NCI-H446 treated with DMSO at 0.1 percent for 48 hours (cell line): ENCODE data around the gene SEPTIN1.

Experiments
- DNase-seq: peaks from one replicate; lab custom pipeline; 2025; lab: John Stamatoyannopoulos, UW

Gene SEPTIN1

GRCh38 chr16:30382111-30382881 is at the start of gene SEPTIN1:
TSS of gene SEPTIN1 (minus strand) at chr16:30382561. CDS start at chr16:30382542, 19 bp downstream.
- no peak for DNase-seq

- no peak for DNase-seq
Measured at GRCh38 chr16:30430428-30430970, 48.1 kb upstream of the SEPTIN1 start.

DNA sequence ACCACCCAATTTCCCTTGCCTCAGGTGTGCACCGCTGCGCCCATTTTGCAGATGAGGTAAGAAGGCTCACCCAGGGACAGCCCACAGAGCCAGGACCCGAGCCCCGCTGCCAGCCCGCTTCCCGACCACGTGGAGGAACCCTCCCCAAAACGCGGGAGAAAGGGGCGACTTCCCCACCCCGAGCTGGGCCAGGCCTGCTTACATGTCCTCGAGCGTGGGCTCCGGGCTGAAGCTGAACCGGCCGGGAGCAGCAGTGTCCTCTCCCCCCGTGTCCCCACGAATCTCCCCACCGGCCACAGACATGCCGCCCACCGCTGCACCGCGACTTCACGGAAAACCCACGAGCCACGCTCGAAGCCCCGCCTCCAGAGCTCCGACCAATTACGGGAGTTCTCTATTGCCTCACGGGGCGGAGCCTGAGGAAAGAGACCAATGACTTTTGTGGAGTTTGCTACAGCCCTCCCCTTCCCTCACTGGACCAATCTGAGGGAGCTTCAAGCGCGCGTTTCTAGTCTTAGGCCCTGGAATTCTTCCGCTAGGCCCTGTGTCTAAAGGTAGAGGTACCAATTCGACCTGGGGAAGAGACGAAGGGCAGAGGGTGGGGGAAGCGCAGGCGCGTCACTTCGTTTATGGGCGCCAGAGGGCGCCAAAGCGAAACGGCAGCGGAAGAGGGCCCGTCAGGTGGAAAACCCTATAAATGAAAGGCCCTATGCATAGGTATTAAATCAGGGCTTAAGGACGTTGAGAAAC is 47.5 kb upstream of the SEPTIN1 start, which contains the start of gene DCTPP1:
Gene DCTPP1 (minus strand): TSS at position 353 of the 750 bp plus-strand sequence. CDS start 50 bp downstream, at position 303.
- peak; percentile 97 for DNase-seq

GRCh38 chr16:30429418-30429677 is 47.0 kb upstream of the SEPTIN1 start:
- DNase-seq, result no peak

- DNase-seq, result no peak
Measured at GRCh38 chr16:30428055-30428454, 45.7 kb upstream of the SEPTIN1 start.

DNA sequence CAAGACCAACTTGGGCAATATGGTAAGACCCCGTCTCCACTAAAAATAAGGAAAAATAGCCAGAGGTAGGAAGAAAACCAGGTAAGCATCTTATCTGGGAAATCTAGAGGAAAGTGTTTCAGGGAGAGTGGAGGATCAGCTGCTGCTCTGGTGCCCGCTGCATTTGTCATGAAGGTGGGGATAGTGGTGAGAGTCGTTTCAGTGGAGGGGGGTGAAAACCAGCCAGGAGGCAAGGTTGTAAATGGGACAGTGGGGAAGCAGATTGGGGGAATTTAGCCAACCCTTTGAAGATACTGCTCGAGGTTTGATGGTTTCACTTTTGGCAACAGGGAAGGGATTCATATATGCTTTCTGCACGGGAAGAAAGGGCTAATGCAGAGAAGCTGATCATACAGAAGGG is 38.6 kb upstream of the SEPTIN1 start:
- DNase-seq, result no peak

GRCh38 chr16:30418350-30419181 is 36.2 kb upstream of the SEPTIN1 start:
- DNase-seq, result no peak

- DNase-seq, result no peak
Measured at GRCh38 chr16:30417529-30418349, 35.4 kb upstream of the SEPTIN1 start.

DNA sequence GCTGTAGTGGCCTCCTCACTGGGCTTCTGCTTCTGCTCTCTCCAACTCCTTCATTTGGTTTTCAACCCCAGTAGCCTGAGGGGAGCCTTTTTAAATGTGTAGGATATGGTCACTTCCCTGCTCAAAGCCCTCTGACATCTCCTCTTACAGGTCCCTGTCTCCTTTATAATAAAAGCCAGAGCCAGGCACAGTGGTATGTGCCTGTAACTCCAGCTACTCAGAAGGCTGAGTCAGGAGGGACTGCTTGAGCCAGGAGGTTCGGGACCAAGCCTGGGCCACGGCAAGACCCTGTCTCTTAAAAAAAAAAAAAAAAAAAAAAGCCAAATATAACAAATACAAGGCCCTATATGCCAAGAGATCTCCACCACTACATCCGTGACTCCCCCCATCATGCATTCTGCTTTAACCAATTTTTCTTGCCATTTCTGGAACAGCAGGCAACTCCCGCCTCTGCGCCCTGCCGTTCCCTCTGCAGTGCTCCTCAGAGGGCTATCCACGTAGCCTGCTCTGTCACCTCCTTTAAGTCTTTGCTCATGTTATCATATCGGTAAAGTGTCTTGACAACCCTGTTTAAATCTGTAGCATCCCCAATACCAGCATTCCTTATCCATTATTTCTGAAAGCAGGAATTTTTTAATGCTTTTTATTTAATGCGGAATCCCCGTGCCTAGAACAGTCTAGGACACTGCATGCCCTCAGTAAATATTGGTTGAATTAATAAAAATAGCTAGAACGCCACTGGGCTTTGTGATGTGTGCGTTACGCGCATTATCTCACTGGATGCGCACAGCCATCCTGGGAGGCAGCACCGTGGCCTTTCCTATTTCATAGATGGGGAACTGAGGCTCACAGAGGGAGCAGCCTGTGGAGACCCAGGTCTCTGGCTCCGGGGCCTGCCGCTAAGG is 34.5 kb upstream of the SEPTIN1 start:
- DNase-seq, result no peak

- no peak for DNase-seq
Measured at GRCh38 chr16:30416047-30416603, 33.8 kb upstream of the SEPTIN1 start.

- no peak for DNase-seq
Measured at GRCh38 chr16:30414159-30414558, 31.8 kb upstream of the SEPTIN1 start.

- DNase-seq, result no peak
Measured at GRCh38 chr16:30413112-30413806, 30.9 kb upstream of the SEPTIN1 start.

DNA sequence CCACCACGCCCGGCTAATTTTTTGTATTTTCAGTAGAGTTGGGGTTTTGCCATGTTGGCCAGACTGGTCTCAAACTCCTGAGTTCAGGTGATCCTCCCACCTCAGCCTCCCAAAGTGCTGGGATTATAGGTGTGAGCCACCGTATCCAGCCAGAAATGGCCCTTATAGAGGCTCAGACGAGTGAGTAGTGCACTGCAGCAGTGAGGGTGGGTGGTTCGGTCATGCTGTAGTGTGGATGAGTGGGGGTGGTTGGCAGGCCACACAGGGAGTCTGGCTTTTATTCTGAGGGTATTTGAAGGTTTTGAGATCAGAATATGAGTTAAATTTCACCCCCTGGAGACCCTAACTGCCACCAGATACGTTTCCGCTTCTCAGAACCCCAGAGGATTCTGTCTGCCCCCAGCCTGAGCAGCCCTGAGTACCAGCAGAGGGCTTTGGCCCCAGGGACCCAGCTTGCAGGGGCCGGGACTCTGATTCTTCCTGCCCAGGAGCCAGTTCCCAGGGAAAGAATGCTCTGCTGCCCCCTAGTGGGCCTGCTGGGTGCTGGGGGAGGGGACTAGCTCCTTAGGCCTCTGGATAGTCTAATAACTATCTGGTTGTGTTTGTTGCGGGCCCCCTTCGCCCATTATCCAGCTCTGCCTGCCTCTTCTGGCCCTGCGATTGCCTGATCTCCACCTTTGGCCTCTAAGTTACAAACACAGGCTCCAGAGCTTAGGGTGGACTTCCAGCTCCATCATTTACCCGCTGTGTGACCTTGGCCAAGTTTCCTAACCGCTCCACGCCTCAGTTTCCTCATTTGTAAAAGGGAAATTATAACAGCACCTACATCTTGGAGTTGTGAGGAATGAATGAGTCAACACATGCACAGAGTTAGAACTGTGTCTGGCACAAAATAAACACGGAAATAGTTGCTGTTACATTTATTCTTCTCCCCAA is 27.0 kb upstream of the SEPTIN1 start:
- DNase-seq, result peak; percentile 51

GRCh38 chr16:30407804-30408534 is 25.6 kb upstream of the SEPTIN1 start:
- no peak for DNase-seq

DNA sequence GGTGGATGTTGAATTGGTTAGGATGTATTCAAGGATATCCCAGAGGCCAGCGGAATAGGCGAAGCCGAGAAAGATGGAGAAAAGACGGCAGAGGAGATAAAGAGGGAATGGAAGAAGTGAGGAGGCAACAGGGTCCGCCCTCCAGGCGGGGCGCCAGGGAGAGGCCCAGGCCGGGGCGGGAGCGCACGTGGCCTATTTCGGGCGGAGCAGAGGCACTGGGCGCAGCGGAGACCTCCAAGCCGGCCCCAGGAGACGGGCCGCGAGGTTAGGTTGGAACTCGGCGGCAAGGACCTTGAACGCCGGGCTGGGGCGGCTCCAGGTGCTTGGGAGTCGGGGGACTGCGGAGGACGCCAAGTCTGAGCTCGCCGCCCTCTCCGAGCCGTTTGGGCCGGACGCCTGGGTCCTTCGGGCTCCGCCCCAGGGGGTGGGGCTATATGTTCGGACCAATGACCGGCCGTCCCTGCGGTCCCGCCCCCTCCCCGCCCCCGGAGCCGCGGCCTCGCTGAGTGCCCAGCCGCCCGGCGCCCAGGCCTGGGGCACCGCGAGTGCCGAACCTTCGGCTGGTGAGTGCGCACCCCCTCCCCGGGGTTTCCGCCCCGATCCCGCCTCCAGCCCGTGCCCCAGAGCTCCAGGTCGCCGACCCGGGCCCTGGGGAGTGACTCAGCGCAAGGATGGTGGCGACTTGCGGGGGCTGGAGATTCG is 24.9 kb upstream of the SEPTIN1 start, which contains the start of gene ZNF771:
Gene ZNF771 (plus strand): TSS at position 505 of the 702 bp plus-strand sequence. CDS start 448 bp downstream, outside the sequence.
- peak; percentile 61 for DNase-seq

DNA sequence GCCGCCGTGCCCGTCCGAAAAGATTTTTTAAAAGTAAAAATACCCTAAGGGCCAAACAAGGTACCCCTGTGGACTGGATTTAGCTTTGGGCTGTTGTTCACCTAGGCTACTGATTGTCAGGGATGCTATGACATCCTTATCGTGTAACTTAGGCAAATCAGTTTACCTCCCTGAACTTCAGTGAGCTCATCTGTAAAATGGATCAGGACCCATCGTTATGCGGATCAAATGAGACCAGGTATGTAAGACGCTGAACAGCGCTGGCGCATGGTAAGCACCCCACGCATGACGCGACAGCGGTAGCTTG is 24.4 kb upstream of the SEPTIN1 start:
- DNase-seq, result no peak
